Endothelial cell of umbilical vein (primary cell): ENCODE measurements around the gene RAPGEF4. TPM values are rescaled to one million over a fixed set of nuclear protein-coding genes. Genes with fewer than 3 reads are reported as not detected.

Experiments used
- BruUV-seq: library from RNA; stranded (reverse); fragments of 400-500 nt; replicated peaks from 2 replicates; lab custom pipeline; 2021; lab: Mats Ljungman, UMichigan
- CTCF ChIA-PET: fragments of 300-600, 350-600 bp; sonication (Branson Sonifier 250); formaldehyde crosslinking; loops from one replicate; lab custom pipeline; 2021; ENCODE audit warnings: antibody characterized with exemption, inconsistent platforms; lab: Charles Lee
- POLR2A ChIA-PET: fragments of 300-600, 350-600 bp; sonication (Branson Sonifier 250); formaldehyde crosslinking; loops from one replicate; lab custom pipeline; 2021; ENCODE audit warnings: antibody characterized with exemption, inconsistent platforms; lab: Charles Lee
- DNase-seq: peaks from one replicate; pipeline ENCODE4 v3.0.0-alpha.2; 2011; ENCODE audit warnings: low read depth, low spot score
- FAIRE-seq: peaks from 2 replicates; lab custom pipeline; 2011; peaks lifted over from hg19 to GRCh38; lab: Jason Lieb, UNC
- H2AFZ ChIP-seq: 2 replicates; pipeline ENCODE4 v1.6.0; 2012; ENCODE audit warnings: low read depth, low read length, control low read depth, inconsistent platforms
- H3K27ac ChIP-seq: 2 replicates; pipeline ENCODE4 v1.5.1; 2011; ENCODE audit warnings: low read depth, mild to moderate bottlenecking, control low read depth, low read length, moderate library complexity; ENCODE audit not compliant: insufficient read depth
- H3K27me3 ChIP-seq, 2 experiments: 2 replicates each; pipeline versions ENCODE4 v1.6.0 to v1.6.1; 2011; ENCODE audit warnings: low read length in 2 of 2, mixed read lengths in 1 of 2; ENCODE audit not compliant: control insufficient read depth in 2 of 2, insufficient read depth in 2 of 2
- H3K36me3 ChIP-seq, 2 experiments: 2 replicates in 1 of 2; 3 replicates in 1 of 2; pipeline ENCODE4 v1.5.1; 2011; ENCODE audit warnings: low read length in 2 of 2, mild to moderate bottlenecking in 1 of 2, moderate library complexity in 1 of 2; ENCODE audit not compliant: control insufficient read depth in 2 of 2, insufficient read depth in 2 of 2; ENCODE audit errors: extremely low read depth in 1 of 2
- H3K4me1 ChIP-seq: 3 replicates; pipeline ENCODE4 v1.5.1; 2011; ENCODE audit warnings: mild to moderate bottlenecking, low read length; ENCODE audit not compliant: control insufficient read depth, insufficient read depth; ENCODE audit errors: extremely low read depth
- H3K4me2 ChIP-seq: 2 replicates; pipeline ENCODE4 v1.6.1; 2011; ENCODE audit warnings: low read length, control low read depth, mixed read lengths; ENCODE audit not compliant: insufficient read depth
- H3K4me3 ChIP-seq, 3 experiments: fragments of 200-600 bp in 1 of 3; sonication (generic), shearing (Covaris generic) in 1 of 3; replicated peaks in 1 of 3; 2 replicates each; pipeline ENCODE4 v1.5.1; 2011 to 2016; ENCODE audit warnings: control low read depth in 3 of 3, low read length in 3 of 3, mild to moderate bottlenecking in 2 of 3, inconsistent platforms in 1 of 3, low read depth in 1 of 3, moderate library complexity in 1 of 3; ENCODE audit not compliant: insufficient read depth in 1 of 3
- H3K79me2 ChIP-seq: 2 replicates; pipeline ENCODE4 v1.6.0; 2012; ENCODE audit warnings: low read length, inconsistent platforms; ENCODE audit not compliant: control insufficient read depth, insufficient read depth
- H3K9ac ChIP-seq: replicated peaks from 2 replicates; pipeline ENCODE3; 2011; ENCODE audit warnings: low read length, control low read depth; ENCODE audit not compliant: insufficient read depth; ENCODE audit errors: extremely low read depth
- H3K9me1 ChIP-seq: replicated peaks from 3 replicates; pipeline ENCODE4 v1.6.0; 2011; ENCODE audit warnings: mild to moderate bottlenecking, low read length; ENCODE audit not compliant: control insufficient read depth, insufficient read depth; ENCODE audit errors: extremely low read depth
- H3K9me3 ChIP-seq: replicated peaks from 2 replicates; pipeline ENCODE4 v1.5.1; 2012; ENCODE audit warnings: low read length, inconsistent platforms; ENCODE audit not compliant: control insufficient read depth, insufficient read depth
- H4K20me1 ChIP-seq: replicated peaks from 2 replicates; pipeline ENCODE3; 2011; ENCODE audit warnings: mild to moderate bottlenecking, low read length; ENCODE audit not compliant: control insufficient read depth, insufficient read depth; ENCODE audit errors: extremely low read depth
- EZH2 ChIP-seq: IDR thresholded peaks from 2 replicates; pipeline ENCODE4 v1.6.1; 2012; ENCODE audit warnings: borderline replicate concordance, low read depth, mild to moderate bottlenecking, moderate library complexity, low read length, inconsistent platforms; ENCODE audit not compliant: severe bottlenecking
- FOS ChIP-seq: IDR thresholded peaks from 2 replicates; pipeline ENCODE4 v1.6.1; 2011; ENCODE audit warnings: mild to moderate bottlenecking, low read length, moderate library complexity, borderline replicate concordance; ENCODE audit not compliant: insufficient read depth
- JUN ChIP-seq: IDR thresholded peaks from 2 replicates; pipeline ENCODE4 v1.6.1; 2011; ENCODE audit warnings: borderline replicate concordance, low read depth; ENCODE audit not compliant: insufficient read length, insufficient read depth
- MAX ChIP-seq: IDR thresholded peaks from 2 replicates; pipeline ENCODE4 v1.6.1; 2011; ENCODE audit not compliant: insufficient read depth, insufficient read length
- POLR2A ChIP-seq: IDR thresholded peaks from 2 replicates; pipeline ENCODE4 v1.6.1; 2012; ENCODE audit warnings: low read depth, mild to moderate bottlenecking, control low read depth, low read length
- POLR2AphosphoS5 ChIP-seq: IDR thresholded peaks from 2 replicates; pipeline ENCODE4 v1.6.1; 2012; ENCODE audit warnings: low read depth, mild to moderate bottlenecking, control low read depth, low read length, moderate library complexity; ENCODE audit not compliant: insufficient read depth
- dilution Hi-C: fragments of 300-500 bp; cut with MboI; formaldehyde crosslinking; loops from one replicate; pipeline ENCODE4 v1.15.0; 2019; ENCODE audit warnings: low sequenced_read_pairs; ENCODE audit not compliant: extremely low pct_ligation_motif_present
- intact Hi-C: fragments of 100-400 bp; cut with micrococcal nuclease; formaldehyde crosslinking; loops from one replicate; pipeline ENCODE4 v1.10.0; 2022
- polyA plus RNA-seq, 4 experiments: library from polyadenylated mRNA; depleted of rRNA in 3 of 4; stranded (reverse) in 3 of 4; unstranded in 1 of 4; fragments of >200 nt; gene quantifications; 2 replicates each; pipeline versions ENCODE4 v1.2.1 to v1.2.3, GENCODE V29; 2011 to 2012; ENCODE audit warnings: missing spikeins in 1 of 4
- total RNA-seq: library from RNA; stranded (reverse); gene quantifications from 2 replicates; pipeline ENCODE4 v1.2.3, GENCODE V29; 2021
- TF ChIP-seq, protein P1 (sequence below), 2 donors: IDR thresholded peaks; 1 replicate in 1 of 2; 2 replicates in 1 of 2; pipeline ENCODE4 v1.5.1; 2011; ENCODE audit warnings: low read length in 2 of 2, mild to moderate bottlenecking in 2 of 2, moderate library complexity in 2 of 2, control low read depth in 1 of 2, inconsistent platforms in 1 of 2, low read depth in 1 of 2; ENCODE audit not compliant: insufficient read depth in 1 of 2; ENCODE audit errors: extremely low read depth in 1 of 2

The RAPGEF4 gene
- total and polyA plus RNA-seq, 2 donors (not counting 3 experiments of a cell fraction or from before 2014, with no cell fraction given): 7.2 to 9.2 TPM

DNA sequence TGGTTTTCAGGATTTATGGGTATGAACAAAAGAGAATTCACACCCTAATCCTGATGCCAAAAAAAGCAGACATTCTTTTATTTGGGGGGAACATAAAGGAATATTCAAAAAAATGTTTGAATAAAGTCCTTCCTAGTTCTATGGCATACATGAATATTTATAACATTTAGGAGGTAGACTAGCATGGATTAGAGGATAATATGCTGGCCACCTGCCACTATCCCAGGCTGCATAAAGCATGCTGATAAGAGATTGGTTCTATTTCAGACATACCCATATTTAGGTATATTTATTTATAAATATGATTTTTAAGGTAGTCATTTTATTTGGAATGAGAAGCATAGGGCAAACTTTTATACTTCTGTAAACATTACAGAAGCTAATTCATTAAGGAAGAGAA, 305.1 kb downstream of the RAPGEF4 start:
- Histone ChIP-seq H3K27me3 (no peaks in the 10 kb centered on the region), H4K20me1 (no peaks in the 10 kb centered on the region), H3K4me1 (no peaks in the 10 kb centered on the region), H2AFZ (no peak overlapping the region), H3K27ac (no peak overlapping the region), H3K9me1 (no peaks in the 10 kb centered on the region), H3K4me2 (no peak overlapping the region), H3K79me2 (no peaks in the 10 kb centered on the region), H3K9ac (no peak overlapping the region), H3K9me3 (no peaks in the 10 kb centered on the region), H3K4me3 (no peak overlapping the region), H3K36me3 (peaks cover 0 to 2% of the 10 kb centered on the region in 2 experiments)
- intact Hi-C loops: no loop called here
- ChIA-PET POLR2A (no interaction called here), CTCF (interaction anchor here (1.8 kb wide), 1 partner anchor 14 kb away, joined by 5 read pairs; no protein-coding TSS in a partner anchor)
- no peak for FAIRE-seq
- no TSS peak for BruUV-seq
- dilution Hi-C loops: no loop called here
- TF ChIP-seq POLR2A (no peak), POLR2AphosphoS5 (no peak)
- no peak for DNase-seq

GRCh38 chr2:173043476-173043875, 307.8 kb downstream of the RAPGEF4 start:
- Histone ChIP-seq H3K36me3 (no peaks in the 10 kb centered on the region), H3K27ac (no peak overlapping the region), H3K9me3 (no peaks in the 10 kb centered on the region), H2AFZ (no peak overlapping the region), H3K27me3 (no peaks in the 10 kb centered on the region), H3K4me2 (no peak overlapping the region), H4K20me1 (no peaks in the 10 kb centered on the region), H3K4me1 (peaks cover 3% of the 10 kb centered on the region), H3K9me1 (no peaks in the 10 kb centered on the region), H3K79me2 (no peaks in the 10 kb centered on the region), H3K4me3 (no peak overlapping the region), H3K9ac (no peak overlapping the region)
- DNase-seq (no peak), FAIRE-seq (no peak)
- ChIA-PET POLR2A (no interaction called here), CTCF (no interaction called here)
- TF ChIP-seq MAX (no peak), POLR2A (no peak), POLR2AphosphoS5 (no peak), EZH2 (no peak), FOS (no peak), JUN (no peak)
- TF ChIP-seq, protein P1, sequence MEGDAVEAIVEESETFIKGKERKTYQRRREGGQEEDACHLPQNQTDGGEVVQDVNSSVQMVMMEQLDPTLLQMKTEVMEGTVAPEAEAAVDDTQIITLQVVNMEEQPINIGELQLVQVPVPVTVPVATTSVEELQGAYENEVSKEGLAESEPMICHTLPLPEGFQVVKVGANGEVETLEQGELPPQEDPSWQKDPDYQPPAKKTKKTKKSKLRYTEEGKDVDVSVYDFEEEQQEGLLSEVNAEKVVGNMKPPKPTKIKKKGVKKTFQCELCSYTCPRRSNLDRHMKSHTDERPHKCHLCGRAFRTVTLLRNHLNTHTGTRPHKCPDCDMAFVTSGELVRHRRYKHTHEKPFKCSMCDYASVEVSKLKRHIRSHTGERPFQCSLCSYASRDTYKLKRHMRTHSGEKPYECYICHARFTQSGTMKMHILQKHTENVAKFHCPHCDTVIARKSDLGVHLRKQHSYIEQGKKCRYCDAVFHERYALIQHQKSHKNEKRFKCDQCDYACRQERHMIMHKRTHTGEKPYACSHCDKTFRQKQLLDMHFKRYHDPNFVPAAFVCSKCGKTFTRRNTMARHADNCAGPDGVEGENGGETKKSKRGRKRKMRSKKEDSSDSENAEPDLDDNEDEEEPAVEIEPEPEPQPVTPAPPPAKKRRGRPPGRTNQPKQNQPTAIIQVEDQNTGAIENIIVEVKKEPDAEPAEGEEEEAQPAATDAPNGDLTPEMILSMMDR (IDR thresholded peaks at IDR 0.05; ENCODE audit: extremely low read depth in 1 of 2, insufficient read depth in 1 of 2, low read depth in 1 of 2, low read length in 2 of 2): no peak
- no TSS peak for BruUV-seq
- intact Hi-C loops (no loop called here), dilution Hi-C loops (no loop called here)
